ENCODE data around the gene TMEM203. TPM values are rescaled to one million over a fixed set of nuclear protein-coding genes. Genes with fewer than 3 reads are reported as not detected.

TMEM203 gene
- total and polyA plus RNA-seq, 2 of the 13 experiments (the other 11 are each of a cell fraction or from before 2014, with no cell fraction given): 23.4 to 36.7 TPM

DNA sequence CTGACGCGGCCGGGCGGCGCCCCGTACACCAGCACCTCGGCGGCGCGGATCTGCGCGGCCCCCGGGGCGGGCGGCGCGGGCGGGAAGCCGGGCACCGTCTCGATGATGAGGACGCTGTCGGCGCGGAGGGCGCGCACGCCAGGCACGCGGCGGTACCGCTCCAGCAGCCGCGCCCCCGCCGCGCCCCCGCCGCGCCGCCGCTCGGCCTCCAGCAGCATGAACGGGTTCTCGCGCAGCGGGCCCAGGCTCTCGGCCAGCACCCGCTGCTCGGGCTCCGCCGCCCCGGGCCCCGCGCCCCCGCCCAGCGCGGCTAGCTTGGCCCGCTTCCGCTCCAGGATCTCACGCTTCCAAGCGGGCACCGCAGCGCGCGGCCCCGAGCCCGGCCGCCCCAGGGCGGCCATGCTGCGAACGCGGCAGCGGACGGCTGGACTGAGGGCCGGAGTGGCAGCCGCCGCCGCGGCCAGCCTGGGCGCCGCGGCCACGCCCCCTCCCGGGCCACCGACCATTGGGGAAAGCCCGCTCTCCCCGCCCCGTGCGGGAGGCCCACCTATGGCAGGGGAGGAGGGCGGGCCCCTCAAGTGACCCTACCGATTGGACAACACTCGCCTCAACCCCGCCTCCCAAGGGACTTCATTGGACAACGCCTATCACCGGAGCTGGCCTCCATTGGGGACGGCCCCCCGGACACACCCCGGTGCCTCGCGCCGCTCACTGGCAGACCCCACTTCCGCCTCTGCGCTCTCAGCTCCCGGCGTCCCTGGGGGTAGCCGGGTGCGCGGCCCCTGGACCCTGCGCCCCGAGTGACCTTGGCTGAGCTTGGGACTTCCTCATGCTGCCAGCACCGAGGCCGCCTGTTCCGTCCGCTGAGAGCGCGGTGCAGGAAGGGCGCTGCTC, 4.9 kb downstream of the TMEM203 start, which contains the start of gene TPRN (continued):
- TF ChIP-seq, protein P1, sequence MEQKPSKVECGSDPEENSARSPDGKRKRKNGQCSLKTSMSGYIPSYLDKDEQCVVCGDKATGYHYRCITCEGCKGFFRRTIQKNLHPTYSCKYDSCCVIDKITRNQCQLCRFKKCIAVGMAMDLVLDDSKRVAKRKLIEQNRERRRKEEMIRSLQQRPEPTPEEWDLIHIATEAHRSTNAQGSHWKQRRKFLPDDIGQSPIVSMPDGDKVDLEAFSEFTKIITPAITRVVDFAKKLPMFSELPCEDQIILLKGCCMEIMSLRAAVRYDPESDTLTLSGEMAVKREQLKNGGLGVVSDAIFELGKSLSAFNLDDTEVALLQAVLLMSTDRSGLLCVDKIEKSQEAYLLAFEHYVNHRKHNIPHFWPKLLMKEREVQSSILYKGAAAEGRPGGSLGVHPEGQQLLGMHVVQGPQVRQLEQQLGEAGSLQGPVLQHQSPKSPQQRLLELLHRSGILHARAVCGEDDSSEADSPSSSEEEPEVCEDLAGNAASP (CRISPR knock-in tag; IDR thresholded peaks at IDR 0.05; ENCODE audit: borderline replicate concordance): peak; percentile 86
- TF ChIP-seq ATM (IDR thresholded peaks at IDR 0.05; ENCODE audit: borderline replicate concordance): no peak
- TF ChIP-seq TEAD3 (CRISPR knock-in tag; optimal IDR thresholded peaks at IDR 0.05; ENCODE audit: borderline replicate concordance): peak; percentile 43
- TF ChIP-seq ATAD3A (CRISPR knock-in tag; IDR thresholded peaks at IDR 0.05): no peak
- TF ChIP-seq EP300 (IDR thresholded peaks at IDR 0.05; ENCODE audit: low read depth in 2 of 2, low read length in 2 of 2): 0 out of 4 replicates have a peak, but pooled peaks of 1 of the 2 experiments have one; percentile 15
- peak; percentile 59; the same call in 1 of the 2 replicates for TF ChIP-seq EP300 (CRISPR knock-in tag; IDR thresholded peaks at IDR 0.05; ENCODE audit: borderline replicate concordance)
- TF ChIP-seq ZNF772 (CRISPR knock-in tag; IDR thresholded peaks at IDR 0.05): peak; percentile 95
- TF ChIP-seq HMG20A (CRISPR knock-in tag; IDR thresholded peaks at IDR 0.05; ENCODE audit: borderline replicate concordance): no peak
- no peak for TF ChIP-seq MAFF (IDR thresholded peaks at IDR 0.05; ENCODE audit: low read depth, low read length)
- TF ChIP-seq, protein P2, sequence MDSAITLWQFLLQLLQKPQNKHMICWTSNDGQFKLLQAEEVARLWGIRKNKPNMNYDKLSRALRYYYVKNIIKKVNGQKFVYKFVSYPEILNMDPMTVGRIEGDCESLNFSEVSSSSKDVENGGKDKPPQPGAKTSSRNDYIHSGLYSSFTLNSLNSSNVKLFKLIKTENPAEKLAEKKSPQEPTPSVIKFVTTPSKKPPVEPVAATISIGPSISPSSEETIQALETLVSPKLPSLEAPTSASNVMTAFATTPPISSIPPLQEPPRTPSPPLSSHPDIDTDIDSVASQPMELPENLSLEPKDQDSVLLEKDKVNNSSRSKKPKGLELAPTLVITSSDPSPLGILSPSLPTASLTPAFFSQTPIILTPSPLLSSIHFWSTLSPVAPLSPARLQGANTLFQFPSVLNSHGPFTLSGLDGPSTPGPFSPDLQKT (CRISPR knock-in tag; IDR thresholded peaks at IDR 0.05; ENCODE audit: borderline replicate concordance): no peak
- TF ChIP-seq, protein P3, sequence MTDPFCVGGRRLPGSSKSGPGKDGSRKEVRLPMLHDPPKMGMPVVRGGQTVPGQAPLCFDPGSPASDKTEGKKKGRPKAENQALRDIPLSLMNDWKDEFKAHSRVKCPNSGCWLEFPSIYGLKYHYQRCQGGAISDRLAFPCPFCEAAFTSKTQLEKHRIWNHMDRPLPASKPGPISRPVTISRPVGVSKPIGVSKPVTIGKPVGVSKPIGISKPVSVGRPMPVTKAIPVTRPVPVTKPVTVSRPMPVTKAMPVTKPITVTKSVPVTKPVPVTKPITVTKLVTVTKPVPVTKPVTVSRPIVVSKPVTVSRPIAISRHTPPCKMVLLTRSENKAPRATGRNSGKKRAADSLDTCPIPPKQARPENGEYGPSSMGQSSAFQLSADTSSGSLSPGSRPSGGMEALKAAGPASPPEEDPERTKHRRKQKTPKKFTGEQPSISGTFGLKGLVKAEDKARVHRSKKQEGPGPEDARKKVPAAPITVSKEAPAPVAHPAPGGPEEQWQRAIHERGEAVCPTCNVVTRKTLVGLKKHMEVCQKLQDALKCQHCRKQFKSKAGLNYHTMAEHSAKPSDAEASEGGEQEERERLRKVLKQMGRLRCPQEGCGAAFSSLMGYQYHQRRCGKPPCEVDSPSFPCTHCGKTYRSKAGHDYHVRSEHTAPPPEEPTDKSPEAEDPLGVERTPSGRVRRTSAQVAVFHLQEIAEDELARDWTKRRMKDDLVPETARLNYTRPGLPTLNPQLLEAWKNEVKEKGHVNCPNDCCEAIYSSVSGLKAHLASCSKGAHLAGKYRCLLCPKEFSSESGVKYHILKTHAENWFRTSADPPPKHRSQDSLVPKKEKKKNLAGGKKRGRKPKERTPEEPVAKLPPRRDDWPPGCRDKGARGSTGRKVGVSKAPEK (CRISPR knock-in tag; IDR thresholded peaks at IDR 0.05; ENCODE audit: borderline replicate concordance): no peak
- TF ChIP-seq ZNF138 (CRISPR knock-in tag; IDR thresholded peaks at IDR 0.05; ENCODE audit: low read depth): no peak
- no peak for TF ChIP-seq SATB2 (CRISPR knock-in tag; IDR thresholded peaks at IDR 0.05)
- peak; percentile 48; the same call in 1 of the 2 replicates for TF ChIP-seq CENPT (CRISPR knock-in tag; IDR thresholded peaks at IDR 0.05; ENCODE audit: low read depth)
- TF ChIP-seq ZNF496 (CRISPR knock-in tag; IDR thresholded peaks at IDR 0.05; ENCODE audit: insufficient replicate concordance): no peak
- peak; percentile 38 for TF ChIP-seq SKI (IDR thresholded peaks at IDR 0.05; ENCODE audit: partially characterized antibody)
- TF ChIP-seq DMAP1 (CRISPR knock-in tag; IDR thresholded peaks at IDR 0.05): peak; percentile 87; the same call in 1 of the 2 replicates
- peak; percentile 72 for TF ChIP-seq PITX1 (CRISPR knock-in tag; IDR thresholded peaks at IDR 0.05)
- no peak for TF ChIP-seq HNRNPH1 (optimal IDR thresholded peaks at IDR 0.05; ENCODE audit: low read depth, low read length)
- TF ChIP-seq KAT8 (CRISPR knock-in tag; IDR thresholded peaks at IDR 0.05): peak; percentile 95
- TF ChIP-seq, protein P4, sequence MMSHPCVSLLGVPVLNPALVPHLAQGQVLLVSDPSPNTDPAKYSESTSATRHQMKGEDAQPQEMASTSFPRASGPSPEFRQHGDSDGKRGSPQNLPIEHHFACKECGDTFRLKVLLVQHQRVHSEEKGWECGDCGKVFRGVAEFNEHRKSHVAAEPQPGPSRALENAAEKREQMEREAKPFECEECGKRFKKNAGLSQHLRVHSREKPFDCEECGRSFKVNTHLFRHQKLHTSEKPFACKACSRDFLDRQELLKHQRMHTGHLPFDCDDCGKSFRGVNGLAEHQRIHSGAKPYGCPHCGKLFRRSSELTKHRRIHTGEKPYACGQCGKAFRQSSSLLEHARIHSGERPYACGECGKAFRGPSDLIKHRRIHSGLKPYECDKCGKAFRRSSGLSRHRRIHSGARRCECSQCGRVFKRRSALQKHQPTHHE (CRISPR knock-in tag; IDR thresholded peaks at IDR 0.05; ENCODE audit: borderline replicate concordance): no peak
- no peak; the same call in 1 of the 2 replicates for TF ChIP-seq ZNF333 (CRISPR knock-in tag; IDR thresholded peaks at IDR 0.05; ENCODE audit: borderline replicate concordance)
- TF ChIP-seq ZNF484 (CRISPR knock-in tag; IDR thresholded peaks at IDR 0.05; ENCODE audit: borderline replicate concordance, low read depth): no peak
